Measurements from ENCODE around the gene TRAF3IP3.

The TRAF3IP3 gene

GRCh38 chr1:209827384-209828262 is 71.8 kb downstream of the TRAF3IP3 start, which contains the start of gene UTP25:
TSS of gene UTP25 (plus strand) at chr1:209827972. CDS start at chr1:209828064, 92 bp downstream.
- peak; percentile 96 for DNase-seq (ENCODE audit: low spot score)

GRCh38 chr1:209829716-209830115 is 73.9 kb downstream of the TRAF3IP3 start:
- no peak for DNase-seq (ENCODE audit: low spot score)

- DNase-seq (ENCODE audit: low spot score), result no peak
Measured at GRCh38 chr1:209830722-209831121, 74.9 kb downstream of the TRAF3IP3 start.

GRCh38 chr1:209831615-209832014 is 75.8 kb downstream of the TRAF3IP3 start:
- no peak for DNase-seq (ENCODE audit: low spot score)
